Endothelial cell of umbilical vein (primary cell): ENCODE measurements around the gene TESK1. TPM values are rescaled to one million over a fixed set of nuclear protein-coding genes. Genes with fewer than 3 reads are reported as not detected.
A peak's percentile ranks its signal among the peaks of the same experiment; 100 is the strongest.
"Not testable (repeated sequence)": the region's sequence is repeated elsewhere in the genome, so short reads cannot be mapped to it uniquely, and the experiment has no call there.

Experiments
- BruUV-seq: library from RNA; stranded (reverse); fragments of 400-500 nt; replicated peaks from 2 replicates; lab custom pipeline; 2021; lab: Mats Ljungman, UMichigan
- CTCF ChIA-PET: fragments of 300-600, 350-600 bp; sonication (Branson Sonifier 250); formaldehyde crosslinking; loops from one replicate; lab custom pipeline; 2021; ENCODE audit warnings: antibody characterized with exemption, inconsistent platforms; lab: Charles Lee
- POLR2A ChIA-PET: fragments of 300-600, 350-600 bp; sonication (Branson Sonifier 250); formaldehyde crosslinking; loops from one replicate; lab custom pipeline; 2021; ENCODE audit warnings: antibody characterized with exemption, inconsistent platforms; lab: Charles Lee
- DNase-seq: peaks from one replicate; pipeline ENCODE4 v3.0.0-alpha.2; 2011; ENCODE audit warnings: low read depth, low spot score
- FAIRE-seq: peaks from 2 replicates; lab custom pipeline; 2011; peaks lifted over from hg19 to GRCh38; lab: Jason Lieb, UNC
- H2AFZ ChIP-seq: 2 replicates; pipeline ENCODE4 v1.6.0; 2012; ENCODE audit warnings: low read depth, low read length, control low read depth, inconsistent platforms
- H3K27ac ChIP-seq: 2 replicates; pipeline ENCODE4 v1.5.1; 2011; ENCODE audit warnings: low read depth, mild to moderate bottlenecking, control low read depth, low read length, moderate library complexity; ENCODE audit not compliant: insufficient read depth
- H3K27me3 ChIP-seq, 2 experiments: 2 replicates each; pipeline versions ENCODE4 v1.6.0 to v1.6.1; 2011; ENCODE audit warnings: low read length in 2 of 2, mixed read lengths in 1 of 2; ENCODE audit not compliant: control insufficient read depth in 2 of 2, insufficient read depth in 2 of 2
- H3K36me3 ChIP-seq, 2 experiments: 2 replicates in 1 of 2; 3 replicates in 1 of 2; pipeline ENCODE4 v1.5.1; 2011; ENCODE audit warnings: low read length in 2 of 2, mild to moderate bottlenecking in 1 of 2, moderate library complexity in 1 of 2; ENCODE audit not compliant: control insufficient read depth in 2 of 2, insufficient read depth in 2 of 2; ENCODE audit errors: extremely low read depth in 1 of 2
- H3K4me1 ChIP-seq: 3 replicates; pipeline ENCODE4 v1.5.1; 2011; ENCODE audit warnings: mild to moderate bottlenecking, low read length; ENCODE audit not compliant: control insufficient read depth, insufficient read depth; ENCODE audit errors: extremely low read depth
- H3K4me2 ChIP-seq: 2 replicates; pipeline ENCODE4 v1.6.1; 2011; ENCODE audit warnings: low read length, control low read depth, mixed read lengths; ENCODE audit not compliant: insufficient read depth
- H3K4me3 ChIP-seq, 3 experiments: fragments of 200-600 bp in 1 of 3; sonication (generic), shearing (Covaris generic) in 1 of 3; replicated peaks in 1 of 3; 2 replicates each; pipeline ENCODE4 v1.5.1; 2011 to 2016; ENCODE audit warnings: control low read depth in 3 of 3, low read length in 3 of 3, mild to moderate bottlenecking in 2 of 3, inconsistent platforms in 1 of 3, low read depth in 1 of 3, moderate library complexity in 1 of 3; ENCODE audit not compliant: insufficient read depth in 1 of 3
- H3K79me2 ChIP-seq: 2 replicates; pipeline ENCODE4 v1.6.0; 2012; ENCODE audit warnings: low read length, inconsistent platforms; ENCODE audit not compliant: control insufficient read depth, insufficient read depth
- H3K9ac ChIP-seq: replicated peaks from 2 replicates; pipeline ENCODE3; 2011; ENCODE audit warnings: low read length, control low read depth; ENCODE audit not compliant: insufficient read depth; ENCODE audit errors: extremely low read depth
- H3K9me1 ChIP-seq: replicated peaks from 3 replicates; pipeline ENCODE4 v1.6.0; 2011; ENCODE audit warnings: mild to moderate bottlenecking, low read length; ENCODE audit not compliant: control insufficient read depth, insufficient read depth; ENCODE audit errors: extremely low read depth
- H3K9me3 ChIP-seq: replicated peaks from 2 replicates; pipeline ENCODE4 v1.5.1; 2012; ENCODE audit warnings: low read length, inconsistent platforms; ENCODE audit not compliant: control insufficient read depth, insufficient read depth
- H4K20me1 ChIP-seq: replicated peaks from 2 replicates; pipeline ENCODE3; 2011; ENCODE audit warnings: mild to moderate bottlenecking, low read length; ENCODE audit not compliant: control insufficient read depth, insufficient read depth; ENCODE audit errors: extremely low read depth
- GATA2 ChIP-seq: IDR thresholded peaks from 2 replicates; pipeline ENCODE4 v1.7.0; 2011; ENCODE audit warnings: low read depth, mild to moderate bottlenecking, moderate library complexity, mixed read lengths, low read length; ENCODE audit not compliant: insufficient read length, insufficient read depth
- POLR2A ChIP-seq: IDR thresholded peaks from 2 replicates; pipeline ENCODE4 v1.6.1; 2012; ENCODE audit warnings: low read depth, mild to moderate bottlenecking, control low read depth, low read length
- POLR2AphosphoS5 ChIP-seq: IDR thresholded peaks from 2 replicates; pipeline ENCODE4 v1.6.1; 2012; ENCODE audit warnings: low read depth, mild to moderate bottlenecking, control low read depth, low read length, moderate library complexity; ENCODE audit not compliant: insufficient read depth
- dilution Hi-C: fragments of 300-500 bp; cut with MboI; formaldehyde crosslinking; loops from one replicate; pipeline ENCODE4 v1.15.0; 2019; ENCODE audit warnings: low sequenced_read_pairs; ENCODE audit not compliant: extremely low pct_ligation_motif_present
- intact Hi-C: fragments of 100-400 bp; cut with micrococcal nuclease; formaldehyde crosslinking; loops from one replicate; pipeline ENCODE4 v1.10.0; 2022
- polyA plus RNA-seq, 4 experiments: library from polyadenylated mRNA; depleted of rRNA in 3 of 4; stranded (reverse) in 3 of 4; unstranded in 1 of 4; fragments of >200 nt; gene quantifications; 2 replicates each; pipeline versions ENCODE4 v1.2.1 to v1.2.3, GENCODE V29; 2011 to 2012; ENCODE audit warnings: missing spikeins in 1 of 4
- total RNA-seq: library from RNA; stranded (reverse); gene quantifications from 2 replicates; pipeline ENCODE4 v1.2.3, GENCODE V29; 2021

The TESK1 gene
- total and polyA plus RNA-seq, 2 donors (not counting 3 experiments of a cell fraction or from before 2014, with no cell fraction given), result 25.3 to 26.4 TPM

DNA sequence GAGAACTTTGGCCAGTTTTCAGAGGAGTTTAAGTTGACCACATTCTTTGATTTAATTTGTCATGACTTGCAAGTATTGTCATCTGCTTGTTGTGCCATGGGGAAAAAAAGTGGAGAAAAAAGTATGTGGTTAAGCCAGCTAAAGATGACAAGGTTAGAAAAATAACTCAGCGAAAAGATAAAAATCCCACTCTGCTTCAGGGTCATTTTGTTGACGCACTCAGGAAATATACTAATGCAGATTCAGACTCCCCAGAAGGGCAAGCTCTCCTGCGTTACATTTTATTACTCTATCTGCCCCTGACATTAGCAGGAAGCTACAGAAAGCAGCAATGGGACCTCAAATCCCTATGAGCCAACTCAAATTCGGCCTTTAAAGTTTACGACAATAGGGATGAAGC lies 27.6 kb upstream of the TESK1 start:
- CTCF ChIA-PET, result interaction anchor here (0.7 to 1.5 kb wide), 4 partner anchors 10 to 96 kb away, joined by 3 to 4 read pairs (median 3); no protein-coding TSS in a partner anchor
- no peaks in the 10 kb centered on the region for H3K4me1 ChIP-seq

DNA sequence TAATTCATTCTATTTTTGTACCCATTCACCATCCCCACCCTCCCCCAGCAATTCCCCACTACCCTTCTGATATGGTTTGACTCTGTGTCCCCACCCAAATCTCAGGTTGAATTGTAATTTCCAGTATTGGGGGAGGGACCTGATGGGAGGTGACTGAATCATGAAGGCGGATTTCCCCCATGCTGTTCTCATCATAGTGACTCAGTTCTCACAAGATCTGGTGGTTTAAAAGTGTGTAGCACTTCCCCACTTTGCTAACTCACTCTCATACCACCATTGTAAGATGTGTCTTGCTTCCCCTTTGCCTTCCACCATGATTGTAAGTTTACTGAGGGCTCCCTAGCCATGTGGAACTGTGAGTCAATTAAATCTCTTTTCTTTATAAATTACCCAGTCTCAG lies 25.9 kb upstream of the TESK1 start:
- no peak overlapping the region for H3K4me3 ChIP-seq
- CTCF ChIA-PET, result interaction anchor here (1.2 kb wide), 1 partner anchor 25 kb away, joined by 3 read pairs; no protein-coding TSS in a partner anchor

More for the DNA sequence above, 27.6 kb upstream of the TESK1 start:
- Histone ChIP-seq H3K9me1 (no peaks in the 10 kb centered on the region), H3K79me2 (no peaks in the 10 kb centered on the region), H3K9me3 (no peaks in the 10 kb centered on the region), H2AFZ (no peak overlapping the region), H3K27ac (no peak overlapping the region), H3K4me2 (no peak overlapping the region), H3K9ac (no peak overlapping the region), H3K36me3 (no peaks in the 10 kb centered on the region), H3K4me3 (no peak overlapping the region), H4K20me1 (no peaks in the 10 kb centered on the region), H3K27me3 (peaks cover 2 to 3% of the 10 kb centered on the region in 2 experiments)
- dilution Hi-C loops (no loop called here), intact Hi-C loops (no loop called here)
- no peak for FAIRE-seq
- DNase-seq, result no peak
- POLR2A ChIA-PET, result no interaction called here
- TF ChIP-seq POLR2A (no peak), POLR2AphosphoS5 (no peak)
- no TSS peak for BruUV-seq

DNA sequence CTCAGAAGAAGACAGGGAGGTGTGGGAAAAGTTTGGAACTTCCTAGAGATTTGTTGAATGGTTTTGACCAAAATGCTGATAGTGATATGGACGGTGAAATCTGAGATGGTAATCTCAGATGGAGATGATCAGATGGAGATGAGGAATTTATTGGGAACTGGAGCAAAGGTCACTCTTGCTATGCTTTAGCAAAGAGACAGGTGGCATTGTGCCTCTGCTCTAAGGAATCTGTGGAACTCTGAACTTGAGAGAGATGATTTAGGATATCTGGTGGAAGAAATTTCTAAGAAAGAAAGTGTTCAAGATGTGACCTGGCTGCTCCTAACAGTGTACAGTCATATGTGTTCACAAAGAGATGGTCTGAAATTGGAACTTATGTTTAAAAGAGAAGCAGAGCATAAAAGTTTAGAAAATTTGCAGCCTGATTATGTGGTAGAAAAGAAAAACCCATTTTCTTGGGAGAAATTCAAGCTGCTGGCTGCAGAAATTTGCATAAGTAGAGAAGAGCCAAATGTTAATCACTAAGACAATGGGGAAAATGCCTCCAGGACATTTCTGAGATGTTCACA lies 25.3 kb upstream of the TESK1 start:
- H3K4me2 ChIP-seq, POLR2A ChIA-PET, H3K79me2 ChIP-seq, H3K9me3 ChIP-seq, H3K27me3 ChIP-seq, H2AFZ ChIP-seq, intact Hi-C loops, H3K36me3 ChIP-seq, H3K27ac ChIP-seq, H3K4me1 ChIP-seq, dilution Hi-C loops, H3K4me3 ChIP-seq, H3K9ac ChIP-seq, DNase-seq, H4K20me1 ChIP-seq, CTCF ChIA-PET, H3K9me1 ChIP-seq, BruUV-seq: not testable (repeated sequence)
- peak; percentile 18 for FAIRE-seq

More for the DNA sequence above, 25.9 kb upstream of the TESK1 start:
- no peak overlapping the region for H3K9ac ChIP-seq
- POLR2A ChIA-PET, result no interaction called here
- FAIRE-seq, result no peak
- no peak for TF ChIP-seq GATA2
- H3K27ac ChIP-seq, result no peak overlapping the region
- H3K27me3 ChIP-seq, result peaks cover 2 to 3% of the 10 kb centered on the region in 2 experiments
- H3K79me2 ChIP-seq, result no peaks in the 10 kb centered on the region
- BruUV-seq, result no TSS peak
- DNase-seq, result no peak
- H3K4me2 ChIP-seq, result no peak overlapping the region
- no peaks in the 10 kb centered on the region for H3K36me3 ChIP-seq
- H4K20me1 ChIP-seq, result no peaks in the 10 kb centered on the region
- no peaks in the 10 kb centered on the region for H3K9me3 ChIP-seq
- no peaks in the 10 kb centered on the region for H3K4me1 ChIP-seq
- no peak overlapping the region for H2AFZ ChIP-seq
- intact Hi-C loops (no loop called here), dilution Hi-C loops (no loop called here)
- H3K9me1 ChIP-seq, result no peaks in the 10 kb centered on the region

DNA sequence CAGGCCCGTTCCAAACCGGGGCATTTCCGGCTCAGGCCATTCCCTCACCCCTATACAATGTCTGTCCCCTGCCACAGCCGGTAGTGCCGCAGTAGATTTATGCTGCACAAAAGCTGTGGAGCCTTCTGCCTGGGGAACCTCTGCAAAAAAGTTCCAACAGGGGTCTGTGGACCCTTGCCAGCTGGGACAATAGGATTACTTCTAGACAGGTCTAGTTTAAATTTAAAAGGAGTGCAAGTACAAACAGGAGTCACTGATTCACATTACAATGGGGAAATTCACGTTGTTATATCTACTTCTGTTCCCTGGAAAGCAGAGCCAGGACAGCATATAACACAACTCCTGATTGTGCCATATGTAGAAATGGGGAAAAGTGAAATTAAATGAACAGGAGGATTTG lies 21.5 kb upstream of the TESK1 start:
- dilution Hi-C loops, H3K4me2 ChIP-seq, H4K20me1 ChIP-seq, H3K4me1 ChIP-seq, BruUV-seq, H3K79me2 ChIP-seq, H3K27ac ChIP-seq, FAIRE-seq, H3K36me3 ChIP-seq, H3K4me3 ChIP-seq, DNase-seq, intact Hi-C loops, H3K9ac ChIP-seq, CTCF ChIA-PET, H3K9me1 ChIP-seq, H3K27me3 ChIP-seq, H3K9me3 ChIP-seq, POLR2A ChIA-PET, H2AFZ ChIP-seq: not testable (repeated sequence)
